ENCODE data around the gene PTH2.

Gene PTH2

GRCh38 chr19:49409441-49410029 is 13.7 kb downstream of the PTH2 start:
- DNase-seq = no peak

- no peak for DNase-seq
These were observed 14.3 kb downstream of the PTH2 start for GRCh38 chr19:49408816-49409440.

GRCh38 chr19:49407482-49408015 is 15.7 kb downstream of the PTH2 start:
- no peak for DNase-seq

- DNase-seq = no peak
These were observed 16.2 kb downstream of the PTH2 start for GRCh38 chr19:49407079-49407478.

- no peak for DNase-seq
These were observed 19.6 kb downstream of the PTH2 start for GRCh38 chr19:49403404-49404187.

- no peak for DNase-seq
These were observed 23.2 kb downstream of the PTH2 start for GRCh38 chr19:49400029-49400428.

GRCh38 chr19:49398931-49399330 is 24.3 kb downstream of the PTH2 start:
- DNase-seq = no peak

- no peak for DNase-seq
These were observed 25.1 kb downstream of the PTH2 start for GRCh38 chr19:49398001-49398615.

- no peak for DNase-seq
These were observed 26.3 kb downstream of the PTH2 start for GRCh38 chr19:49396738-49397505.

GRCh38 chr19:49395581-49396407 is 27.4 kb downstream of the PTH2 start:
- no peak for DNase-seq

GRCh38 chr19:49393881-49394280 is 29.4 kb downstream of the PTH2 start:
- DNase-seq = no peak

GRCh38 chr19:49391581-49392399 is 31.5 kb downstream of the PTH2 start:
- no peak for DNase-seq

GRCh38 chr19:49390929-49391359 is 32.3 kb downstream of the PTH2 start:
- no peak for DNase-seq

GRCh38 chr19:49390131-49390928 is 32.9 kb downstream of the PTH2 start:
- no peak for DNase-seq

- no peak for DNase-seq
These were observed 33.8 kb downstream of the PTH2 start for GRCh38 chr19:49389406-49389805.

- DNase-seq = peak; percentile 42
These were observed 35.3 kb downstream of the PTH2 start, which contains the start of gene KASH5 for GRCh38 chr19:49387936-49388372. KASH5 (plus strand) TSS chr19:49388249; CDS start chr19:49390884, 2,635 bp downstream.

- DNase-seq = no peak
These were observed 39.6 kb downstream of the PTH2 start for GRCh38 chr19:49383599-49383998.

- no peak for DNase-seq
These were observed 40.6 kb downstream of the PTH2 start for GRCh38 chr19:49382639-49383038.

- DNase-seq = no peak
These were observed 42.9 kb downstream of the PTH2 start for GRCh38 chr19:49380391-49380790.

GRCh38 chr19:49378512-49378911 is 44.7 kb downstream of the PTH2 start:
- DNase-seq = no peak

All from GOT3 (cell line).